ENCODE data around the gene FGD3. TPM values are rescaled to one million over a fixed set of nuclear protein-coding genes. Genes with fewer than 3 reads are reported as not detected.

Gene FGD3
- polyA plus RNA-seq, 1 donor (not counting 4 experiments of a cell fraction or from before 2014, with no cell fraction given) = 0.21 TPM

DNA sequence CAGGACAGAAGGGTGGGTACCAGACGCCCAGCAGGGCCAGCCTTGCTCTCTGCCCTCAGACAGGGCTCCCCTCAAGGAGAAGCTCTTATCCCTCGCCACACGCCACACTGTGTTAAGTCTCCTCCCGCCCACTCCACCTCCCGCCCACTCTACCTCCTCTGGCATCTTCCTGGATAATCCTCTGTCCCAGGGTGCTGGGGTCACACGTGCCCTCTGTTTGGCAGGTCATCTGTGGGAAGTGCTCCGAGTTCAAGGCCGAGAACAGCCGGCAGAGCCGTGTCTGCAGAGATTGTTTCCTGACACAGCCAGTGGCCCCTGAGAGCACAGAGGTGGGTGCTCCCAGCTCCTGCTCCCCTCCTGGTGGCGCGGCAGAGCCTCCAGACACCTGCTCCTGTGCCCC, 85.2 kb downstream of the FGD3 start:
- no peak for FAIRE-seq
- dilution Hi-C loops (cut with MboI; ENCODE audit: extremely low pct_ligation_motif_present, low sequenced_read_pairs) = no loop called here
- Histone ChIP-seq H2AFZ (ENCODE audit: control insufficient read depth, low read length) (no peak overlapping the region), H3K9me1 (ENCODE audit: control insufficient read depth, extremely low read depth, insufficient read depth, low read length) (no peaks in the 10 kb centered on the region), H3K9me3 (ENCODE audit: control insufficient read depth, low read depth, low read length) (no peaks in the 10 kb centered on the region), H3K79me2 (ENCODE audit: control insufficient read depth, insufficient read depth, low read length) (no peaks in the 10 kb centered on the region), H3K36me3 (ENCODE audit: control insufficient read depth in 2 of 2, extremely low read depth in 1 of 2, insufficient read depth in 2 of 2, low read length in 2 of 2) (no peaks in the 10 kb centered on the region), H3K4me1 (ENCODE audit: control insufficient read depth, extremely low read depth, insufficient read depth, low read length) (no peaks in the 10 kb centered on the region), H3K4me2 (ENCODE audit: control insufficient read depth, extremely low read depth, insufficient read depth, low read depth, low read length) (no peak overlapping the region), H3K4me3 (ENCODE audit: control insufficient read depth in 2 of 3, extremely low read depth in 1 of 3, insufficient read depth in 2 of 3, low read depth in 1 of 3, low read length in 3 of 3) (no peak overlapping the region), H3K27me3 (ENCODE audit: control insufficient read depth, extremely low read depth, insufficient read depth, low read length) (peaks cover 14% of the 10 kb centered on the region), H4K20me1 (ENCODE audit: control insufficient read depth, extremely low read depth, insufficient read depth, low read length) (no peaks in the 10 kb centered on the region), H3K9ac (ENCODE audit: control insufficient read depth, extremely low read depth, insufficient read depth, low read length) (no peak overlapping the region), H3K27ac (ENCODE audit: control insufficient read depth, insufficient read depth, low read length) (no peak overlapping the region)
- DNase-seq (ENCODE audit: low read depth, low spot score) = no peak
- no peak for TF ChIP-seq EZH2 (IDR thresholded peaks at IDR 0.05; ENCODE audit: low read length)
- TF ChIP-seq, protein P1, sequence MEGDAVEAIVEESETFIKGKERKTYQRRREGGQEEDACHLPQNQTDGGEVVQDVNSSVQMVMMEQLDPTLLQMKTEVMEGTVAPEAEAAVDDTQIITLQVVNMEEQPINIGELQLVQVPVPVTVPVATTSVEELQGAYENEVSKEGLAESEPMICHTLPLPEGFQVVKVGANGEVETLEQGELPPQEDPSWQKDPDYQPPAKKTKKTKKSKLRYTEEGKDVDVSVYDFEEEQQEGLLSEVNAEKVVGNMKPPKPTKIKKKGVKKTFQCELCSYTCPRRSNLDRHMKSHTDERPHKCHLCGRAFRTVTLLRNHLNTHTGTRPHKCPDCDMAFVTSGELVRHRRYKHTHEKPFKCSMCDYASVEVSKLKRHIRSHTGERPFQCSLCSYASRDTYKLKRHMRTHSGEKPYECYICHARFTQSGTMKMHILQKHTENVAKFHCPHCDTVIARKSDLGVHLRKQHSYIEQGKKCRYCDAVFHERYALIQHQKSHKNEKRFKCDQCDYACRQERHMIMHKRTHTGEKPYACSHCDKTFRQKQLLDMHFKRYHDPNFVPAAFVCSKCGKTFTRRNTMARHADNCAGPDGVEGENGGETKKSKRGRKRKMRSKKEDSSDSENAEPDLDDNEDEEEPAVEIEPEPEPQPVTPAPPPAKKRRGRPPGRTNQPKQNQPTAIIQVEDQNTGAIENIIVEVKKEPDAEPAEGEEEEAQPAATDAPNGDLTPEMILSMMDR (optimal IDR thresholded peaks at IDR 0.05 in 1 of 3, IDR thresholded peaks at IDR 0.05 in 1 of 3, conservative IDR thresholded peaks at IDR 0.05 in 1 of 3; ENCODE audit: extremely low read depth in 1 of 3, insufficient read depth in 2 of 3, low read length in 3 of 3) = no peak

- H4K20me1 ChIP-seq (ENCODE audit: control insufficient read depth, extremely low read depth, insufficient read depth, low read length) = no peaks in the 10 kb centered on the region
- H3K9me3 ChIP-seq (ENCODE audit: control insufficient read depth, low read depth, low read length) = no peaks in the 10 kb centered on the region
- H3K4me1 ChIP-seq (ENCODE audit: control insufficient read depth, extremely low read depth, insufficient read depth, low read length) = no peaks in the 10 kb centered on the region
- DNase-seq (ENCODE audit: low read depth, low spot score) = no peak
- H3K36me3 ChIP-seq (ENCODE audit: control insufficient read depth in 2 of 2, extremely low read depth in 1 of 2, insufficient read depth in 2 of 2, low read length in 2 of 2) = no peaks in the 10 kb centered on the region
- peaks cover 14% of the 10 kb centered on the region for H3K27me3 ChIP-seq (ENCODE audit: control insufficient read depth, extremely low read depth, insufficient read depth, low read length)
- H3K27ac ChIP-seq (ENCODE audit: control insufficient read depth, insufficient read depth, low read length) = no peak overlapping the region
- no peak overlapping the region for H2AFZ ChIP-seq (ENCODE audit: control insufficient read depth, low read length)
- dilution Hi-C loops (cut with MboI; ENCODE audit: extremely low pct_ligation_motif_present, low sequenced_read_pairs) = no loop called here
- no peak overlapping the region for H3K9ac ChIP-seq (ENCODE audit: control insufficient read depth, extremely low read depth, insufficient read depth, low read length)
- no peak overlapping the region for H3K4me2 ChIP-seq (ENCODE audit: control insufficient read depth, extremely low read depth, insufficient read depth, low read depth, low read length)
- FAIRE-seq = no peak
- no peaks in the 10 kb centered on the region for H3K79me2 ChIP-seq (ENCODE audit: control insufficient read depth, insufficient read depth, low read length)
- TF ChIP-seq EZH2 (IDR thresholded peaks at IDR 0.05; ENCODE audit: low read length) = no peak
- TF ChIP-seq, protein P1 (optimal IDR thresholded peaks at IDR 0.05 in 1 of 3, IDR thresholded peaks at IDR 0.05 in 1 of 3, conservative IDR thresholded peaks at IDR 0.05 in 1 of 3; ENCODE audit: extremely low read depth in 1 of 3, insufficient read depth in 2 of 3, low read length in 3 of 3) = no peak
- no peaks in the 10 kb centered on the region for H3K9me1 ChIP-seq (ENCODE audit: control insufficient read depth, extremely low read depth, insufficient read depth, low read length)
- H3K4me3 ChIP-seq (ENCODE audit: control insufficient read depth in 2 of 3, extremely low read depth in 1 of 3, insufficient read depth in 2 of 3, low read depth in 1 of 3, low read length in 3 of 3) = no peak overlapping the region
Observed at GRCh38 chr9:93033531-93033930, 86.2 kb downstream of the FGD3 start.

All from keratinocyte (primary cell).